Natural killer cell (primary cell): ENCODE measurements around the gene ADIPOR2. TPM values are rescaled to one million over a fixed set of nuclear protein-coding genes. Genes with fewer than 3 reads are reported as not detected.
A peak's percentile ranks its signal among the peaks of the same experiment; 100 is the strongest.

Experiments
- ATAC-seq, 3 donors: fragments of 150-1000 bp in 2 of 3; fragments of 200-7000 bp in 1 of 3; cut with Tn5 transposase; 1 replicate in 1 of 3; 2 replicates in 2 of 3; pipeline ENCODE4 v1.10.0; 2021; ENCODE audit warnings: mild to moderate bottlenecking in 2 of 3, moderate library complexity in 2 of 3
- DNase-seq, 2 donors: peaks; one replicate each; pipeline versions ENCODE4 v3.0.0 to v3.0.0-alpha.2; 2013 to 2021; ENCODE audit warnings: mixed read lengths in 1 of 2
- H3K27ac ChIP-seq: one replicate; pipeline ENCODE4 v1.5.1; 2013; ENCODE audit warnings: mild to moderate bottlenecking, low read length
- H3K27me3 ChIP-seq: one replicate; pipeline ENCODE4 v1.6.1; 2013; ENCODE audit warnings: low read length; ENCODE audit not compliant: control insufficient read depth, insufficient read depth
- H3K36me3 ChIP-seq: one replicate; pipeline ENCODE4 v1.6.1; 2013; ENCODE audit warnings: low read length; ENCODE audit not compliant: control insufficient read depth, insufficient read depth
- H3K4me1 ChIP-seq: one replicate; pipeline ENCODE4 v1.6.1; 2013; ENCODE audit warnings: low read length; ENCODE audit not compliant: control insufficient read depth, insufficient read depth
- H3K4me3 ChIP-seq: one replicate; pipeline ENCODE4 v1.5.1; 2013; ENCODE audit warnings: low read length
- H3K9me3 ChIP-seq: one replicate; pipeline ENCODE4 v1.6.1; 2013; ENCODE audit warnings: low read length; ENCODE audit not compliant: control insufficient read depth, insufficient read depth
- H3K27ac Mint-ChIP-seq, 2 donors: one replicate each; pipeline ENCODE4 v1.8.0; 2022; ENCODE audit warnings: mild to moderate bottlenecking in 2 of 2, mixed read lengths in 2 of 2, moderate library complexity in 1 of 2
- H3K27me3 Mint-ChIP-seq, 2 donors: one replicate each; pipeline ENCODE4 v1.8.0; 2022; ENCODE audit warnings: low read depth in 2 of 2, mixed read lengths in 2 of 2
- H3K36me3 Mint-ChIP-seq: one replicate; pipeline ENCODE4 v1.8.0; 2022; ENCODE audit warnings: mixed read lengths
- H3K4me1 Mint-ChIP-seq, 2 donors: one replicate each; pipeline ENCODE4 v1.8.0; 2022; ENCODE audit warnings: mixed read lengths in 2 of 2
- H3K4me3 Mint-ChIP-seq: one replicate; pipeline ENCODE4 v1.8.0; 2022; ENCODE audit warnings: mild to moderate bottlenecking, moderate library complexity, mixed read lengths
- H3K9me3 Mint-ChIP-seq, 2 donors: one replicate each; pipeline ENCODE4 v1.8.0; 2022; ENCODE audit warnings: mixed read lengths in 2 of 2
- CTCF ChIP-seq: fragments of 200-600 bp; IDR thresholded peaks from one replicate; pipeline ENCODE4 v1.8.0; 2022; ENCODE audit warnings: antibody characterized with exemption
- WGBS: methylation state at CpG from one replicate; pipeline ENCODE4 v1.1.7; 2013; ENCODE audit warnings: missing lambda C conversion rate; ENCODE audit not compliant: insufficient coverage; 5-methylcytosine and 5-hydroxymethylcytosine counted together
- intact Hi-C: fragments of 100-400 bp; cut with micrococcal nuclease; formaldehyde crosslinking; loops from one replicate; pipeline ENCODE4 v1.14.2; 2022
- total RNA-seq, 4 donors: library from RNA; stranded (reverse); fragments of 120-200 nt in 1 of 4; gene quantifications; one replicate each; pipeline versions ENCODE4 v1.2.3 to v1.2.4, GENCODE V29; 2013 to 2022

Gene ADIPOR2
- total RNA-seq, 3 donors from 2014 or later (not counting 1 experiment from before 2014, with no cell fraction given) = 38.6 to 48.3 (median 44.0) TPM

GRCh38 chr12:1807087-1807860 is 116.4 kb downstream of the ADIPOR2 start:
- WGBS = 91% methylated on average over 15 of the region's 15 CpGs
- Histone ChIP-seq H3K4me1 (peaks cover 57% of the 10 kb centered on the region), H3K9me3 (no peaks in the 10 kb centered on the region), H3K36me3 (no peaks in the 10 kb centered on the region), H3K27me3 (no peaks in the 10 kb centered on the region), H3K4me3 (no peak overlapping the region), H3K27ac (no peak overlapping the region)
- H3K27me3 Mint-ChIP-seq = no peaks in the 10 kb centered on the region
- peak overlapping the region; percentile 41 to 64 for H3K27ac Mint-ChIP-seq
- H3K36me3 Mint-ChIP-seq = no peaks in the 10 kb centered on the region
- peaks cover 24 to 49% of the 10 kb centered on the region in 2 donors for H3K4me1 Mint-ChIP-seq
- no peak for DNase-seq
- ATAC-seq = no peak
- no peak for TF ChIP-seq CTCF
- intact Hi-C loops = no loop called here
- peak overlapping the region; percentile 21 for H3K4me3 Mint-ChIP-seq
- no peaks in the 10 kb centered on the region for H3K9me3 Mint-ChIP-seq

- no peak for DNase-seq
- 89% methylated on average over 19 of the region's 19 CpGs for WGBS
- Histone ChIP-seq H3K4me1 (peaks cover 67% of the 10 kb centered on the region), H3K27ac (peak overlapping the region; percentile 47), H3K36me3 (no peaks in the 10 kb centered on the region), H3K27me3 (no peaks in the 10 kb centered on the region), H3K9me3 (no peaks in the 10 kb centered on the region), H3K4me3 (no peak overlapping the region)
- Mint-ChIP-seq H3K4me1 (peaks cover 24 to 50% of the 10 kb centered on the region in 2 donors), H3K27me3 (no peaks in the 10 kb centered on the region), H3K9me3 (no peaks in the 10 kb centered on the region), H3K4me3 (no peak overlapping the region), H3K36me3 (no peaks in the 10 kb centered on the region), H3K27ac (peak overlapping the region; percentile 80 to 89)
- no peak for ATAC-seq
- intact Hi-C loops = no loop called here
- no peak for TF ChIP-seq CTCF
These were observed 117.3 kb downstream of the ADIPOR2 start for GRCh38 chr12:1808036-1808797.

DNA sequence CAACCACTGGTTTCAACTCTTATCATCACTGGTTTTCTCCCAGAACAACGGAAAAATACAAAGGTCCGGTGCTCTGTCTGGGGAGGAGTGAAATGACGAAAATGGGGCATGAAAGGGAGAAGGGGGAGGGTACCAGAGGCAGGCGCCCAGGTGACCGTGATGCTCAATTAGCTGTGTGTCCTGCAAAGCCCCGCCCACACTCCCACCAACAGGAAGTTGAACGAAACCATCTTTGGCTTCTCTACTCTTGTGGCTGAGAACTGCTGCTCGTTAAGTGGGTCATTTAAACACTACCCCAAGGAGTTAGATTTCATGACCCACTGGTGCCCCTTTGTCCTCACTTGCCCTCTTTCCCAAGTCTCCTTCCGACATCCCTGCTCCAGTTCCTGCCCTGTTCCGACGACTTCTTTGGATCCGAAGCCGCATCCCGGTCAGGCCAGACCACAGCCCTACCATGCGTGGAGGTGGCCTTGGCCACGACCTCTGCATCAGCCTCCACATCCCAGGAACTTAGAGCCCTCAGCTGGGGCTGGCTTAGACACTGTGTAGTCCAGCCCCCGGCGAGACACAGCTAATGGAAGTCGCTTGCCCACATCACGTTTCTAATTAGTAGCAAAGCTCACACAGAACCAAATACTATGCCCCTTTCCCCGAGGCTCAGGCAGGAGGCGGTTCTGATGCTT is 118.1 kb downstream of the ADIPOR2 start:
- H3K27ac ChIP-seq = peak overlapping the region; percentile 47
- no peaks in the 10 kb centered on the region for H3K27me3 ChIP-seq
- H3K36me3 Mint-ChIP-seq = no peaks in the 10 kb centered on the region
- peaks cover 74% of the 10 kb centered on the region for H3K4me1 ChIP-seq
- TF ChIP-seq CTCF = no peak
- H3K4me3 Mint-ChIP-seq = peak overlapping the region; percentile 35
- 70% methylated on average over 19 of the region's 22 CpGs for WGBS
- H3K4me3 ChIP-seq = no peak overlapping the region
- no peaks in the 10 kb centered on the region for H3K9me3 Mint-ChIP-seq
- H3K9me3 ChIP-seq = no peaks in the 10 kb centered on the region
- H3K27me3 Mint-ChIP-seq = no peaks in the 10 kb centered on the region
- H3K4me1 Mint-ChIP-seq = peaks cover 24 to 50% of the 10 kb centered on the region in 2 donors
- DNase-seq = no peak
- ATAC-seq = peak; percentile 45 to 58 (median 46)
- peak overlapping the region; percentile 80 to 89 for H3K27ac Mint-ChIP-seq
- intact Hi-C loops = no loop called here
- H3K36me3 ChIP-seq = no peaks in the 10 kb centered on the region
